HG03108 (cell line): ENCODE measurements around the gene WDR26.
A peak's percentile ranks its signal among the peaks of the same experiment; 100 is the strongest.
"Not testable (repeated sequence)": the region's sequence is repeated elsewhere in the genome, so short reads cannot be mapped to it uniquely, and the experiment has no call there.

Experiments used
- ATAC-seq: cut with Tn5 transposase; IDR thresholded peaks from one replicate; pipeline ENCODE4 v1.9.1; 2021; ENCODE audit warnings: moderate library complexity; ENCODE audit not compliant: unreplicated experiment

WDR26 gene

GRCh38 chr1:224435318-224435763 is 744 bp upstream of the WDR26 start:
- ATAC-seq: peak; percentile 2

DNA sequence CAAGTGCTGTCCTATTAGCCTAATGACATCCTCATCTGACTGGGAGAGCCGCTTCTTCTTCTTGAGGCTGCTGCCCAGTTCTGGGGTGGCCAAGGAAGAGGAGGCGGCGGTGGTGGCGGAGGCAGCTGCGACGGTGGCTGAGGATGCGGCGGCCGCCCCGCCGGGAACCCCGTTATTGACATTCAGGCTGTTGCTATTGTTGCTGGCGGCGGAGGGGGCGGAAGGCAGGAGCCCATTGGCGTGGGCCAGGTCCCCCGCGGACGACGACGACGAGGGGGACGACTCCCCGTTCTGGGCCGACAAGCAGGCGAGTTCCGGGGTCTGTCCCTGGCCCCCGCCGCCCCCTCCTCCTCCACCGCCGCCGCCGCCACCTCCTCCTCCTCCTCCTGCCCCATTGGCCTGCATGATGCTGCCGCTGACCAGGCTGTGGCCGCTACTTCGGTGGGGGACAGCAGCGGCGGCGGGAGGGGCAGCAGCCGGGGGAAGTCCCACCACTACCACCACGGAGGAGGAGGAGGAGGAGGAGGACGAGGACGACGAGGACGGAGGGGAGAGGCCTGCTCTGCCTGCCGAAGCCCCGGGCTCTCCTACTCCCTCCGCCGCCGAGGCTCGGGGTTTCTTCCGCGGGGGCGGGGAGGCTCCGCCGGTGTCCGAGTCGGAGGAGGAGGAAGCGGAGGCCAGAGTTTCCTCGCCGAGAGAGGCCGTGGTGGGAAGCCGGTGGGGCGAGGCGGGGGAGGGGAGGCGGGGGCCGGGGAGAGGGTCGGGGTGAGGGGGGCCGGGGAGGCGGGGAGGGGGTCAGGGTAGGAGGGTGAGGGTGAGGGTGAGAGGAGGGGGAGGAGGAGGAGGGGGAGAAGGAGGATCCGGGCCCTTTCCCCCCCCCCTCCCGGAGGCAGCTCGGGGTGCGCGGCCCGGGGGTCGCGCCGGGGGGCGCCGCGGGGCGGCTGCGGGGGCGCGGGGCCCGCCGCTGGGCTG is 610 bp downstream of the WDR26 start:
- no peak for ATAC-seq

DNA sequence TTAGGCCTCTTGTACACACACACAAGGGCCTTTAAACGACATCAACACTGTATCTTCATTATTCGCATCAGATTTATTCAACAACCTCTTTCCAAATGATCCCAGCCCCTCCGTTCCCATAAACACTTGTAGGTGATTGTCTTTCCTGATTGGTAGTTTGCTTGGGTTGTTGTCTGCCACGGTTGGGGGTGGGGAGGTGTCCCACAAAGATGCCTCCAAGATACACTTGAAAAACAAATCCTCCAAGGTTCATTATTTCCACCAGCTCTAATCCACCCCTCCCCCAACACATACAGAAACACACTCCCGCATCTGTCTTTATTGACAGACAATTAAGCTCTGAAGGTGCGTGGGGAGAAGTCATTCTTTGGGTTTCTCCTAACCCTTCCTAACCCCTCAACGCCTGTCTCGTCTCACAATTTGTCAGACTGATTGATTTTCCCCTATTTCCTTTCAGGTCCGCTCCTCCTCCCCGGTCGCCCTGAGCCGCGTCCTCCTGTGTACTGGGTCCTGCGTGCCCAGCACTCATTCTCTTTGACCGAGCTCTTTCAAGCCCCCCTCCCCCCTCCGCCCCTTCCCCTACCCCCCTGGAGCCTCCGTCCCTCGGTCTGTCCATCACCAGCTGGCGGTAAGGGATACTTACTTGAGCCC is 1.4 kb downstream of the WDR26 start:
- no peak for ATAC-seq

GRCh38 chr1:224432672-224433040 is 1.9 kb downstream of the WDR26 start:
- no peak for ATAC-seq

DNA sequence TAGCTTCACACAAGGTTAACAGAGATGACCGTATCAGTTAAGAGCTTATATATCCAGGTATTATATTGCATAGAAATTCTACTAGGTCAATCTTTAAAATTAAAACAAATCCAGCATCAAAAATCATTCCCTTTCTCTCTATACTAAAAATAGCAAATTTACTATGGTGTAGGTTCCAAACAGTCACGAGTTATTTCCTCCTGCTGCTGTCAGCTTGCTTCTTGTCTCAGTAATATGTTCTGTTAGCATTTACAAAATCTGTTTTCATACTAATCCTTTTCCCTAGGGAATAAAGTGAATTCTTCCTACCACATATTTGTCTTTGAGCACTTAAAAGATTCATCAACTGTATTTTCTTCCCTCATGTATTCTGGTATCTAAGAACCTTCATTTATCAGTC is 2.5 kb downstream of the WDR26 start:
- ATAC-seq: no peak

DNA sequence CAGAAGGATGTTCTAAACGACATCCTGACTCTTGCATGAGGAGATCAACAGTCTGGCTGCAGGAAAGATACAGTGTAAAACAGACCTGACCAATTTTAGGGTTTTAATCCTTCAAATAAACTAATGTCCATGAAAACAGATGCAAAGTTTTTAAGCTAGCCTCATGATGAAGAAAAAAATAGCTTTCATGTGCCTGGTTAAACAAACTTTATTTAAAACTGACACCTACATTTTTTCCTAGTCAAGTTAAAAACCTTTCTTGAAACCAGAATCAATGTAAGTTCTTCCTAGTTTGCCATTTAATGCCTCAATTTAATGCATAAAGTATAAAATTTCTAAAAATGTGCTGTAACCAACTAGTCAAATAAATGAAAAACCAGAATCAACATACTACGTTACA is 2.9 kb downstream of the WDR26 start:
- ATAC-seq: no peak

DNA sequence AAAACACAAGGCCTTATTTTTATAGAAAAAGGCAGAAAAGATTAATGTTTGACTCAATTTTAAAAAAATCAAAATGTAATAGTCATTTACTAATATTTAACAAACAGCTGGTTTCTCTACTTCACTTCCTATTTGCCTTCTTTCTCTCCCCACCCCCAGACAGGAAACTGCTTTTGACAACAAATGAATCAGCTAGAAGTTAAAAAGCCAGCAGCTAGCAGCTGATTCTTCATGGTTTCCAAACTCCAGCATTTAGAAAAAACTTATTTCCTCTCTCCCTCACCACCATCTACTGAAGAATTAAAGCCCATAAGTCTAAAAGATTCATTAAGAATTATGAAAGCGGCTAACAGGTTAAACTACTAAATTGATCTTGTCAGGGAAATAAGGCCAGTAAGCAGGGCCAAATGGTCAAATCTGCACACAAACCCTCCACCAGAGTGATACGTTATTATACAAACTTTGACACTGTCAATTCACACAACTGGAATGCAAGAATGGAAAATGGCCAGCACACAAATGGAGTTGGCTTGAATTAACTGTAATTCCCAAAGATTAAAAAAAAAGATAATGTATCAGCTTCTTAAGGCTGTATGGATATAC is 4.0 kb downstream of the WDR26 start:
- peak; percentile 36 for ATAC-seq

DNA sequence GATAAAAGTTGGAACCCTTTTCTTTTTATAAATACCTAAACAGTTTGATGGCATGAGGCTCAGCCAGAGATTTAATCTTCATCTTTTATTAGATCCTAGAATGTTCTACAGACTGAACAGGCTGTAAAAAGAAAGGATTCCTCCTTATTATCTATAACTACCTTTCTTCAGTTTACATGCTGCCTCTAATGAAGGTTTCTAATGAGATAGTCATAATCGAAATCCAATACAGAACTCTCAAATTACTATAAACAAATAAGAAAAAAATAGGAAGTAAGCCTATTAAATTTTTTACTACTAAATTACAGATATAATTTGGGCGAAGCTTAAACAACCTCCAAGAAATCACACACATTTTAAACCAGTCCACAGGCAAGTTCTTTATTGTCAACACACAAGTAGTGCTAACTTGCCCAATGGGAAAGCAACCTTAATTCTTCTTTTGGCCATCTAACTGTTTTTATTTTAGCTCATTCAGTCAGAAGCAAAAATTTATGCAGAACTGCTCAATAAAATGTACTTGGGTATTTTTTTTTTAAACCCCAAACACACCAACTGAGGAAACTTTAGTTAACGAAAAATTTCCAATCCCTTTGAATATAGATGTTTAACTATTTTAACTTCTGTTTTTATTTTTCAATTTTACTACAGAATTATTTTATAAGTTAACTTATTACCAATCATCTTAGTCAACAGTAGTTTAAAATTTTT is 4.8 kb downstream of the WDR26 start:
- ATAC-seq: no peak

GRCh38 chr1:224428713-224429112 is 5.9 kb downstream of the WDR26 start:
- ATAC-seq: not testable (repeated sequence)

DNA sequence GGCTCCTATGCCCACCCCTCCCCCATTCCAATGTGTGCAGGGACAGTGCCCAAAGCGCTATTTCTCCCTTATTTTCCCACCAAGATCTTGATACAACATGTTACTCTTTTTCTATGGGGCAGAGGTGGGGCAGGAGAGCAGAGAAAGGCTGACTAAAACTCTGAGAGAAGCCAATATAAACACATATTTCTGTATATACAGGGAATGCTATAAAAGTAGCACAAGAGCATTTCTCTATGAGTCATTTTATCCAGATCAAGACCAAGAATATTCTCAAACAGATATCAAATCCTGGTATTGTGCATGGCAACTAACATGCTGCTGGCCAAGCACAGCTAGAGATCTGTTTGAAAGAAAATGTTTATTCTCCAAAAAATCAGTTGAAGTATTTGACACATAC is 7.3 kb downstream of the WDR26 start:
- no peak for ATAC-seq

DNA sequence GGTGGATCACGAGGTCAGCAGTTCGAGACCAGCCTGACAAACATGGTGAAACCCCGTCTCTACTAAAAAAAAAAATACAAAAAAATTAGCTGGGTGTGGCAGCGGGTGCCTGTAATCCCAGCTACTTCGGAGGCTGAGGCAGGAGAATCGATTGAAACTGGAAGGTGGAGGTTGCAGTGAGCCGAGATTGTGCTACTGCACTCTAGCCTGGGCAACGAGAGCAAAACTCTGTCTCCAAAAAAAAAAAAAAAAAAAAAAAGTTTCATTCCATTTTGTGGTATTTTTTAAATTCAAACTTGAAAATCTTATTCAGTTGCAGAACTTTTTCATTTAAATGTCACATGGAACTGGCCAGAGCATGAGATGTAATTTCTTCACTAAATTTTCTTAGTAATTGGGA is 7.7 kb downstream of the WDR26 start:
- ATAC-seq: not testable (repeated sequence)

GRCh38 chr1:224425279-224425884 is 9.2 kb downstream of the WDR26 start:
- no peak for ATAC-seq

DNA sequence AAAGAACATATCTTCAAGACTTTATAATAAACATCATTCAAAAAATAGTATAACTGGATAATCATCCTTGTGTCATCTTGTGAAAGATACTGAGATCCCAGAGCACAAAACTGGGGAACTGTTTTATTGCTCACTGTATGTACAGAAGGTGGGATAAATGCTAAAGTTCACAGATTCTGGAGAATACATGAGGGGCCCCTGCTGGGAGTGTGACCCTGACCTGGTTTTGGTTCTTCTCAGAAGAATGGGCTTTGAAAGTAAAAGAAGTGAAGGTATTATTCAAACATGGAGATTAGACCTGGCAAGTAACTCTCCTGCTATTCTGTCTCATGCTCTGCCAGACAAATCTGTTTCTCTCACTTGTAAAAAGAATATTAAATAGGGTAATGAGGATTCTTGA is 14.5 kb downstream of the WDR26 start:
- no peak for ATAC-seq

DNA sequence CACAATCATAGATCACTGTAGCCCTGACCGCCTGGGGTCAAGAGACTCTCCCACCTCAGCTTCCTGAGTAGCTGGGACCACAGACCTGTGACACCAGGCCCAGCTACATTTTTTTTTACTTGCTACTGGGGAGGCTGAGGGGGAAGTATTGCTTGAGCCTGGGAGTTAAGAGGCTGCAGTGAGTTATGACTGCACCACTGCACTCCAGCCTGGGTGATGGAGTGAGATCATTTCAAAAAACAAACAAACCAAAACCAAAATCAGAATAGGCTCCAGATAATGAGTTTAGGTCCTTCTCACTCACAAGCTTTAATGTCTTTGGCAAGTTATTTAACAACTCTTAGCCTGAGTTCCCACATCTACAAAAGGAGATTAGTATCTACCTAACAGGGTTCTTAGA is 22.8 kb downstream of the WDR26 start:
- no peak for ATAC-seq

GRCh38 chr1:224408294-224408590 is 26.4 kb downstream of the WDR26 start:
- no peak for ATAC-seq

DNA sequence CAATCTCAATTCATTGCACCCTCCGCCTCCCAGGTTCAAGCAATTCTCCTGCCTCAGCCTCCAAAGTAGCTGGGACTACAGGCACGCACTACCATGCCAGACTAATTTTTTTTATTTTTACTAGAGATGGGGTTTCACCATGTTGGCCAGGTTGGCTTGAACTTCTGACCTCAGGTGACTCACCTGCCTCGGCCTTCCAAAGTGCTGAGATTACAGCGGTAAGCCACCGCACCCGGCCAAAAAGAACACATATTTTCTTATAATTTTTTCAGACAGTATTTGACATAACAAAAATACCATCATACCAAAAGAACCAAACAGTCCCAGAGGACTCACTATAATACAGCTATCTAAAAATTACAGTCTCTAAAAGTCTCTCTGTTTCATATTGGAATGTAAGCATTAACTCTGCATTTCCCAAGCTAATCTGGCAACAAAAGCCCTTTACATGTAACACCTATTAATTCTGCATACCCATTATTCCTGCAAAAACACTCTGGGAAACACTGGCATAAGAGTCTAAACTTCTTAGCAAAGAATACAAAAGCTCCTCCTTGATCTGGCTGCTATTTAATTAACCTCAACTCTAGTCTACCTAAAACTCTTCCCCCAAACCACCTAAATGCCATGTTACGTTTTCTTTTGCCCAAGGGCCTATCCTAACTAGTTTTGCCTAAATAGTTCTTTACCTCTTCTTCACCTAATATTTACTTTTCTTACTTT is 26.9 kb downstream of the WDR26 start:
- no peak for ATAC-seq

GRCh38 chr1:224406216-224406615 is 28.4 kb downstream of the WDR26 start:
- ATAC-seq: no peak

GRCh38 chr1:224405604-224405970 is 29.0 kb downstream of the WDR26 start:
- ATAC-seq: no peak

GRCh38 chr1:224404916-224405603 is 29.5 kb downstream of the WDR26 start:
- ATAC-seq: no peak
